Progenitor cell of endocrine pancreas (in vitro differentiated cells): ENCODE data around the gene GLYATL3. TPM values are rescaled to one million over a fixed set of nuclear protein-coding genes. Genes with fewer than 3 reads are reported as not detected.

Source experiments
- DNase-seq: peaks from one replicate; pipeline ENCODE4 v3.0.0; 2021; ENCODE audit warnings: low spot score; ENCODE audit not compliant: unreplicated experiment
- H3K27ac Mint-ChIP-seq: 2 replicates; pipeline ENCODE4 v1.8.0; 2021; ENCODE audit warnings: mild to moderate bottlenecking, moderate library complexity, mixed read lengths
- H3K27me3 Mint-ChIP-seq: 2 replicates; pipeline ENCODE4 v1.8.0; 2021; ENCODE audit warnings: mixed read lengths
- H3K36me3 Mint-ChIP-seq: 2 replicates; pipeline ENCODE4 v1.8.0; 2022; ENCODE audit warnings: mixed read lengths; ENCODE audit not compliant: insufficient read depth
- H3K4me1 Mint-ChIP-seq: 2 replicates; pipeline ENCODE4 v1.8.0; 2021; ENCODE audit warnings: low read depth, mixed read lengths
- H3K4me3 Mint-ChIP-seq: 2 replicates; pipeline ENCODE4 v1.8.0; 2021; ENCODE audit warnings: low read depth, mild to moderate bottlenecking, moderate library complexity, mixed read lengths
- H3K9me3 Mint-ChIP-seq: 2 replicates; pipeline ENCODE4 v1.8.0; 2021; ENCODE audit warnings: low read depth, mixed read lengths
- total RNA-seq: library from RNA; stranded (reverse); gene quantifications from 2 replicates; pipeline ENCODE4 v1.2.1, GENCODE V29; 2021
- TF ChIP-seq, protein P1 (sequence below): fragments of 200-600 bp; sonication (generic); IDR thresholded peaks from one replicate; pipeline ENCODE4 v1.5.0; 2021; ENCODE audit warnings: antibody characterized with exemption, mild to moderate bottlenecking; ENCODE audit not compliant: unreplicated experiment

GLYATL3 gene
- total RNA-seq, 1 donor from 2014 or later = not detected

DNA sequence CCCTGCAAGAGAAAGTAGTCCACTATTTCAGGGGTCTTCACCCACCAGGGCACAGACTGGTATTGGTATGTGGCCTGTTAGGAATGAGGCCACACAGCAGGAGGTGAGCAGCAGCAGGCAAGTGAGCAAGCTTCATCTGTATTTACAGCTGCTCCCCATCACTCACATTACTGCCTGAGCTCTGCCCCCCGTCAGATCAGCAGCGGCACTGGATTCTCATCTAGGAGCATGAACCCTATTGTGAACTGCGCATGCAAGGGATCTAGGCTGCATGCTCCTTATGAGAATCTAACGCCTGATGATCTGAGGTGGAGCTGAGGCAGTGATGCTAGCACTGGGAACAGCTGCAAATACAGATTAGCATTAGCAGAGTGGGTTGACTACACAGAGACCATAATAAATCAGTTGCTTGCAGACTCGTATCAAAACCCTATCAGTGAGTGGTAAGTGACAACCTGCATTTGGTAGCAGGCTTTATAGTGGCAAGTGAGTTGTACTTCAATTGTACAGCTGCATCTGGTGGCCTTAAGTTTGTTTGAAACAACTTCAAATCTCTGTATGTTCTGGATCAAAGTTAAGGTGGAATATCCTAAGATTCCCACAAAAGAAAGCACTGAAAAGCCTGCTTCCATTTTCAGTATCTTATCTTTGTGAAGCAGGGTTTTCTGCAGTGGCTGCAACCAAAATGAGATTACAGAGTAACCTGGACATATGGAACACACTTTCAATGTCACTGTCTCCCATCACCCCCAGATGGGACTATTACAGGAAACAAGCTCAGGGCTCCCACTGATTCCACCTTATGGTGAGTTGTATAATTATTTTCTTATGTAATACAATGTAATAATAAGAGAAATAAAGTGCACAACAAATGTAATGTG is 63.5 kb downstream of the GLYATL3 start:
- Mint-ChIP-seq H3K27ac (no peak overlapping the region), H3K9me3 (peaks cover 5% of the 10 kb centered on the region), H3K4me3 (no peak overlapping the region), H3K4me1 (peaks cover 3% of the 10 kb centered on the region), H3K27me3 (no peaks in the 10 kb centered on the region), H3K36me3 (peaks cover 2% of the 10 kb centered on the region)
- DNase-seq = no peak
- TF ChIP-seq, protein P1, sequence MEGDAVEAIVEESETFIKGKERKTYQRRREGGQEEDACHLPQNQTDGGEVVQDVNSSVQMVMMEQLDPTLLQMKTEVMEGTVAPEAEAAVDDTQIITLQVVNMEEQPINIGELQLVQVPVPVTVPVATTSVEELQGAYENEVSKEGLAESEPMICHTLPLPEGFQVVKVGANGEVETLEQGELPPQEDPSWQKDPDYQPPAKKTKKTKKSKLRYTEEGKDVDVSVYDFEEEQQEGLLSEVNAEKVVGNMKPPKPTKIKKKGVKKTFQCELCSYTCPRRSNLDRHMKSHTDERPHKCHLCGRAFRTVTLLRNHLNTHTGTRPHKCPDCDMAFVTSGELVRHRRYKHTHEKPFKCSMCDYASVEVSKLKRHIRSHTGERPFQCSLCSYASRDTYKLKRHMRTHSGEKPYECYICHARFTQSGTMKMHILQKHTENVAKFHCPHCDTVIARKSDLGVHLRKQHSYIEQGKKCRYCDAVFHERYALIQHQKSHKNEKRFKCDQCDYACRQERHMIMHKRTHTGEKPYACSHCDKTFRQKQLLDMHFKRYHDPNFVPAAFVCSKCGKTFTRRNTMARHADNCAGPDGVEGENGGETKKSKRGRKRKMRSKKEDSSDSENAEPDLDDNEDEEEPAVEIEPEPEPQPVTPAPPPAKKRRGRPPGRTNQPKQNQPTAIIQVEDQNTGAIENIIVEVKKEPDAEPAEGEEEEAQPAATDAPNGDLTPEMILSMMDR = no peak

DNA sequence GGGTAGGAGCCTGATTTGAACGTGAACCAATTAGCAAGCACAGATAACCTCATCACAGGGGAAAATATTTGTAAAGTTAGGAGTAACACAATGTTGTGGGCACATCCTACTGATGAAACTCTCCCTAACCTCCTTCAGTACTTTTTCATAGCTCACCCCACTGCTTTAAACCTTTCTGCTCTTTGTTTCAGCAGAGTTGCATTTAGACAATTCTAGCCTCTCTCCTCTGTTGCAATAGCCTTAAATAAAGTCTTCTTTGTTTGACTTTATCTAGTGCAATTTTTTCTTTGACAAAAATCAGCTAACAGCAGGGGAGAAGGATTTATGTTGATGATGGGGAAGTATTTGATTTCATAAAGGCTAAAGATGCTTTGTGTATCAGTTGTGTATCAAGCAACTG is 64.8 kb downstream of the GLYATL3 start:
- TF ChIP-seq, protein P1 = no peak
- peaks cover 7% of the 10 kb centered on the region for H3K4me1 Mint-ChIP-seq

DNA sequence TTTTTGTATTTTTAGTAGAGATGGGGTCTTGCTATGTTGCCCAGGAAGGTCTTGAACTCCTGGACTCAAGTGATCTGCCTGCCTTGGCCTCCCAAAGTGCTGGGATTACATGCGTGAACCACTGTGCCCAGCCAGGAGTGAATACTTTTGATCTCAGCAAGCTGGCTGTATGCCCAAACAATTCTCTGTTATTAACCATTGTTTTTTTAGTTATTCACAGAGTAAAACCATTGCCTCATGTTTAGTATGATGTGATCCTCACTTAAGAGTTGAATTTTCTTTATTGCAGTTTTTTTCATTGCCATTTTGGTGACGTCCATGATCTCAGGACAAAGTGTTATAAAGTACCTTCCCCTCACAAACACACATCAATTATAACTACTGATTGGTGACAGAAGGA is 65.5 kb downstream of the GLYATL3 start:
- DNase-seq = no peak
- Mint-ChIP-seq H3K27me3 (no peaks in the 10 kb centered on the region), H3K4me1 (peaks cover 14% of the 10 kb centered on the region), H3K9me3 (peaks cover 5% of the 10 kb centered on the region), H3K27ac (no peak overlapping the region), H3K4me3 (no peak overlapping the region), H3K36me3 (peaks cover 2% of the 10 kb centered on the region)
- TF ChIP-seq, protein P1 = no peak

More for the DNA sequence above, 64.8 kb downstream of the GLYATL3 start:
- H3K27ac Mint-ChIP-seq = no peak overlapping the region
- H3K36me3 Mint-ChIP-seq = peaks cover 2% of the 10 kb centered on the region
- H3K9me3 Mint-ChIP-seq = peaks cover 5% of the 10 kb centered on the region
- no peaks in the 10 kb centered on the region for H3K27me3 Mint-ChIP-seq
- no peak for DNase-seq
- no peak overlapping the region for H3K4me3 Mint-ChIP-seq

DNA sequence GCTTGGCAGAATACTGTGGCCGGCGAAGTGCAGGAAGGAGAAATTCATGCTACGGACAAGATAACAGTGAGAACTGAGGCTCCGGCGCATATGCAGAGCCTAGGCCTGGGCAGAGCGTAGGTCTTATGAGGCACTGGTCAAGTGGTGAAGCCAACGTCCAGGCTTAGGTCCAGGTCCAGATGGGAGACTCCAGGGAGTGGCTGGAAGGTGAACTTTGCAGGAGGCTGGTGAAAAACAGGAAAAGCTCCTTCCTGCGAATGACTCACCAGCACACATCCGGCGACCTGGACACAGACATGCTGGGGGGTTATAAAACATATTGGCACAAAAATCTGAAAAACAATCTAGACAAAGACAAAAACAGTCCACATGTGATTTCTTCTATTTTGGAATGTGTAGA is 66.1 kb downstream of the GLYATL3 start:
- H3K4me3 Mint-ChIP-seq = no peak overlapping the region
- H3K27me3 Mint-ChIP-seq = no peaks in the 10 kb centered on the region

DNA sequence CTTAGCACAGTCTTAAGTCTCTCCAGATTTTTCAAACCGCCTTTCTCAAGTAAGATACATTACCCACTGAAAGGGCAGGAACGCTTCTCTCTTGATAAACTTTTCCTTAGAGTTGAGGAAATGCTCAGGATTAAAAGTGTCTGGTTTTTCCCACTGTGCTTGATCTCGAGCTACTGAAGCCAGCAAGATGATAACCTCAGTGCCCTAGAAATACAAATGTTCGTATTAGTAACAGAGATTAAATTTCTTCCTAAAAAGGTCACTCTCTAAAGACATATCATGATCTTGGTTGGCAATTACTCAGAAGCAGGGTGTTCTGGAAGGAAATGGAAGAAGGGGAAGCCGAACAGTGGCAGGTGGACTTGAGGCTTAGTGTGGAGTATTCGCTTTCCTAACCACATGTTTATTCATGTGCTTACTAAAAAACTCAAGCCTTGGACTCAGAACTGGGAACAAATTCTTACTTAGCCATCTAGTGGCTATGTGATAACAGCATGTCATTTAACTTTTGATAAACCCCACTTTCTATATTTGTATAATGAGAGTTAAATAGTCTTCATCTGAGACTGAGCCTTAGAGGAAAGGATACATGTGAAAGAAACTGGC is 70.9 kb downstream of the GLYATL3 start:
- Mint-ChIP-seq H3K27me3 (no peaks in the 10 kb centered on the region), H3K27ac (no peak overlapping the region), H3K9me3 (no peaks in the 10 kb centered on the region), H3K4me3 (no peak overlapping the region), H3K36me3 (no peaks in the 10 kb centered on the region), H3K4me1 (peaks cover 20% of the 10 kb centered on the region)
- DNase-seq = no peak
- TF ChIP-seq, protein P1 = no peak

More for the DNA sequence above, 66.1 kb downstream of the GLYATL3 start:
- Mint-ChIP-seq H3K4me1 (peaks cover 20% of the 10 kb centered on the region), H3K9me3 (peaks cover 5% of the 10 kb centered on the region), H3K27ac (no peak overlapping the region), H3K36me3 (peaks cover 2% of the 10 kb centered on the region)
- DNase-seq = no peak
- TF ChIP-seq, protein P1 = no peak
